ENCODE data around the gene MRPL33. TPM values are rescaled to one million over a fixed set of nuclear protein-coding genes. Genes with fewer than 3 reads are reported as not detected.

MRPL33 gene
- total and polyA plus RNA-seq, 2 of the 13 experiments (the other 11 are each of a cell fraction or from before 2014, with no cell fraction given): 69.7 to 218 TPM

DNA sequence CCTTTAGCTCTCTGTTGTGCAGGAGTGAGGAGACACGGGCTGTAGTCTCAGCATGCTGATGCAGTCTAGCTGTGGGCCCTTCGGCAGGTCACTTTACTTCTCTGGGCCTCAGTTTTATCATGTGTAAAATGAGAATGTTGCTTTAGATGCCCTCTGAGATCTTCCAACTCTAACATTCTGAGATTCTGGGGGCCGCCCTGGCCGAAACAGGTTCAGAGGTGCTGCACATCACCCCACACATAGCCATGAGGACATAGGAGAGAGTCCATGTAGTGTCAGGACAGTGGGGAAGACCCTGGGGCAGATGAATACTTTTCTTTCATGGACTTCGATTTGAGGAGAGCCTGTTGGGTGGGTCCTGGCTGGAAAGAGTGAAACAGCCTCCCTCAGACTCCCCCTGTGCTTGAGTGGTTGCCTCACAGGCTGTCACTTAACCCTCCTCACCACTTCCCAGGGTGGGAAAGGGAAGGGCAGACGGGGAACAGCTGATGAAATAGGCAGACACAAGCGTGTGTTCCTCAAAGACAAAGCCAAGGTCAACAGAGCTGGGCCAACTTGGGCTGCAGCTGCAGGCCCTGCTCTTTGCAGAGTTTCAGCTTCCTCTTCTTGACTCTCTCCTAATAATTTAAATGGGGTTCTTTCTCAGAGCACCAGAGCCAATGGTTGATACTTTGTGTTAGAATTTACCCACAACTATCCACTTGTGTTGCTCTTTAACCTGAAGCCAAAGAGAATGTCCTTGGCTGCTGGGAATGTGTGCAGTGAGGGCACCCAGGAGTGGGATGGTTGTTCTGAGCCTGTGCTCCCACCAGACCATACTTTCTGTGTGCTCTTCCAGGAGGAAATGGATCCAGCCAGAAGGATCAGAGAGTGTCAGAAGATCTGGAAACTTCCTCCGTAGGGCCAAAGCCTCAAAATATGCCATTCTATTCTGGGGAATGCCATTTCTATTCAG lies 14.7 kb upstream of the MRPL33 start (continued):
- TF ChIP-seq, protein P1, sequence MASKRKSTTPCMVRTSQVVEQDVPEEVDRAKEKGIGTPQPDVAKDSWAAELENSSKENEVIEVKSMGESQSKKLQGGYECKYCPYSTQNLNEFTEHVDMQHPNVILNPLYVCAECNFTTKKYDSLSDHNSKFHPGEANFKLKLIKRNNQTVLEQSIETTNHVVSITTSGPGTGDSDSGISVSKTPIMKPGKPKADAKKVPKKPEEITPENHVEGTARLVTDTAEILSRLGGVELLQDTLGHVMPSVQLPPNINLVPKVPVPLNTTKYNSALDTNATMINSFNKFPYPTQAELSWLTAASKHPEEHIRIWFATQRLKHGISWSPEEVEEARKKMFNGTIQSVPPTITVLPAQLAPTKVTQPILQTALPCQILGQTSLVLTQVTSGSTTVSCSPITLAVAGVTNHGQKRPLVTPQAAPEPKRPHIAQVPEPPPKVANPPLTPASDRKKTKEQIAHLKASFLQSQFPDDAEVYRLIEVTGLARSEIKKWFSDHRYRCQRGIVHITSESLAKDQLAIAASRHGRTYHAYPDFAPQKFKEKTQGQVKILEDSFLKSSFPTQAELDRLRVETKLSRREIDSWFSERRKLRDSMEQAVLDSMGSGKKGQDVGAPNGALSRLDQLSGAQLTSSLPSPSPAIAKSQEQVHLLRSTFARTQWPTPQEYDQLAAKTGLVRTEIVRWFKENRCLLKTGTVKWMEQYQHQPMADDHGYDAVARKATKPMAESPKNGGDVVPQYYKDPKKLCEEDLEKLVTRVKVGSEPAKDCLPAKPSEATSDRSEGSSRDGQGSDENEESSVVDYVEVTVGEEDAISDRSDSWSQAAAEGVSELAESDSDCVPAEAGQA (IDR thresholded peaks at IDR 0.05; ENCODE audit: low read depth): no peak
- TF ChIP-seq, protein P1 (CRISPR knock-in tag; IDR thresholded peaks at IDR 0.05; ENCODE audit: borderline replicate concordance): no peak
- TF ChIP-seq HOXA7 (CRISPR knock-in tag; IDR thresholded peaks at IDR 0.05): no peak
- no peak for TF ChIP-seq SRSF9 (IDR thresholded peaks at IDR 0.05; ENCODE audit: borderline replicate concordance, insufficient read depth, low read depth, low read length, poor library complexity, severe bottlenecking)
- TF ChIP-seq PCBP1 (IDR thresholded peaks at IDR 0.05; ENCODE audit: borderline replicate concordance, low read depth, low read length): no peak
- no peak for TF ChIP-seq ETV5 (CRISPR knock-in tag; IDR thresholded peaks at IDR 0.05; ENCODE audit: borderline replicate concordance)
- TF ChIP-seq PHF21A (CRISPR knock-in tag; IDR thresholded peaks at IDR 0.05): 0 out of 2 replicates have a peak, but pooled peaks have one; percentile 36
- TF ChIP-seq, protein P2, sequence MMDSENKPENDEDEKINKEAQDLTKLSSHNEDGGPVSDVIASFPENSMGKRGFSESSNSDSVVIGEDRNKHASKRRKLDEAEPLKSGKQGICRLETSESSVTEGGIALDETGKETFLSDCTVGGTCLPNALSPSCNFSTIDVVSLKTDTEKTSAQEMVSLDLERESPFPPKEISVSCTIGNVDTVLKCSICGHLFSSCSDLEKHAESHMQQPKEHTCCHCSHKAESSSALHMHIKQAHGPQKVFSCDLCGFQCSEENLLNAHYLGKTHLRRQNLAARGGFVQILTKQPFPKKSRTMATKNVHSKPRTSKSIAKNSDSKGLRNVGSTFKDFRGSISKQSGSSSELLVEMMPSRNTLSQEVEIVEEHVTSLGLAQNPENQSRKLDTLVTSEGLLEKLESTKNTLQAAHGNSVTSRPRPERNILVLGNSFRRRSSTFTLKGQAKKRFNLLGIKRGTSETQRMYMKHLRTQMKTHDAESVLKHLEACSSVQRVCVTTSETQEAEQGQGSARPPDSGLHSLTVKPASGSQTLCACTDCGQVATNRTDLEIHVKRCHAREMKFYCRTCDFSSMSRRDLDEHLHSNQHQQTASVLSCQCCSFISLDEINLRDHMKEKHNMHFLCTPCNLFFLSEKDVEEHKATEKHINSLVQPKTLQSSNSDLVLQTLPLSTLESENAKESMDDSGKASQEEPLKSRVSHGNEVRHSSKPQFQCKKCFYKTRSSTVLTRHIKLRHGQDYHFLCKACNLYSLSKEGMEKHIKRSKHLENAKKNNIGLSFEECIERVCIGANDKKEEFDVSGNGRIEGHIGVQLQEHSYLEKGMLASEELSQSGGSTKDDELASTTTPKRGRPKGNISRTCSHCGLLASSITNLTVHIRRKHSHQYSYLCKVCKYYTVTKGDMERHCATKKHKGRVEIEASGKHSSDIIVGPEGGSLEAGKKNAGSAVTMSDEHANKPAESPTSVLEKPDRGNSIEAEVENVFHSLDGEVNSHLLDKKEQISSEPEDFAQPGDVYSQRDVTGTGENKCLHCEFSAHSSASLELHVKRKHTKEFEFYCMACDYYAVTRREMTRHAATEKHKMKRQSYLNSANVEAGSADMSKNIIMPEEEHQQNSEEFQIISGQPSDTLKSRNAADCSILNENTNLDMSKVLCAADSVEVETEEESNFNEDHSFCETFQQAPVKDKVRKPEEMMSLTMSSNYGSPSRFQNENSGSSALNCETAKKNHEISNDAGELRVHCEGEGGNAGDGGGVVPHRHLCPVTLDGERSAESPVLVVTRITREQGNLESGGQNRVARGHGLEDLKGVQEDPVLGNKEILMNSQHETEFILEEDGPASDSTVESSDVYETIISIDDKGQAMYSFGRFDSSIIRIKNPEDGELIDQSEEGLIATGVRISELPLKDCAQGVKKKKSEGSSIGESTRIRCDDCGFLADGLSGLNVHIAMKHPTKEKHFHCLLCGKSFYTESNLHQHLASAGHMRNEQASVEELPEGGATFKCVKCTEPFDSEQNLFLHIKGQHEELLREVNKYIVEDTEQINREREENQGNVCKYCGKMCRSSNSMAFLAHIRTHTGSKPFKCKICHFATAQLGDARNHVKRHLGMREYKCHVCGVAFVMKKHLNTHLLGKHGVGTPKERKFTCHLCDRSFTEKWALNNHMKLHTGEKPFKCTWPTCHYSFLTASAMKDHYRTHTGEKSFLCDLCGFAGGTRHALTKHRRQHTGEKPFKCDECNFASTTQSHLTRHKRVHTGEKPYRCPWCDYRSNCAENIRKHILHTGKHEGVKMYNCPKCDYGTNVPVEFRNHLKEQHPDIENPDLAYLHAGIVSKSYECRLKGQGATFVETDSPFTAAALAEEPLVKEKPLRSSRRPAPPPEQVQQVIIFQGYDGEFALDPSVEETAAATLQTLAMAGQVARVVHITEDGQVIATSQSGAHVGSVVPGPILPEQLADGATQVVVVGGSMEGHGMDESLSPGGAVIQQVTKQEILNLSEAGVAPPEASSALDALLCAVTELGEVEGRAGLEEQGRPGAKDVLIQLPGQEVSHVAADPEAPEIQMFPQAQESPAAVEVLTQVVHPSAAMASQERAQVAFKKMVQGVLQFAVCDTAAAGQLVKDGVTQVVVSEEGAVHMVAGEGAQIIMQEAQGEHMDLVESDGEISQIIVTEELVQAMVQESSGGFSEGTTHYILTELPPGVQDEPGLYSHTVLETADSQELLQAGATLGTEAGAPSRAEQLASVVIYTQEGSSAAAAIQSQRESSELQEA (CRISPR knock-in tag; IDR thresholded peaks at IDR 0.05; ENCODE audit: not compliant biosample characterization): no peak
- no peak for TF ChIP-seq JUNB (CRISPR knock-in tag; IDR thresholded peaks at IDR 0.05; ENCODE audit: borderline replicate concordance)
- TF ChIP-seq, protein P3, sequence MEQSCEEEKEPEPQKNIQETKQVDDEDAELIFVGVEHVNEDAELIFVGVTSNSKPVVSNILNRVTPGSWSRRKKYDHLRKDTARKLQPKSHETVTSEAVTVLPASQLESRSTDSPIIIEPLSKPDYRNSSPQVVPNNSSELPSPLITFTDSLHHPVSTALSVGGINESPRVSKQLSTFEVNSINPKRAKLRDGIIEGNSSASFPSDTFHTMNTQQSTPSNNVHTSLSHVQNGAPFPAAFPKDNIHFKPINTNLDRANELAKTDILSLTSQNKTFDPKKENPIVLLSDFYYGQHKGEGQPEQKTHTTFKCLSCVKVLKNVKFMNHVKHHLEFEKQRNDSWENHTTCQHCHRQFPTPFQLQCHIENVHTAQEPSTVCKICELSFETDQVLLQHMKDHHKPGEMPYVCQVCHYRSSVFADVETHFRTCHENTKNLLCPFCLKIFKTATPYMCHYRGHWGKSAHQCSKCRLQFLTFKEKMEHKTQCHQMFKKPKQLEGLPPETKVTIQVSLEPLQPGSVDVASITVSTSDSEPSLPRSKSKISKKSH (CRISPR knock-in tag; IDR thresholded peaks at IDR 0.05; ENCODE audit: borderline replicate concordance): no peak
- TF ChIP-seq RXRB (CRISPR knock-in tag; IDR thresholded peaks at IDR 0.05; ENCODE audit: borderline replicate concordance): 0 out of 2 replicates have a peak, but pooled peaks have one; percentile 50
